ENCODE results near the gene KSR2. TPM values are rescaled to one million over a fixed set of nuclear protein-coding genes. Genes with fewer than 3 reads are reported as not detected.

The KSR2 gene
- total RNA-seq, 2 donors from 2014 or later = 1.1 to 2.0 TPM

DNA sequence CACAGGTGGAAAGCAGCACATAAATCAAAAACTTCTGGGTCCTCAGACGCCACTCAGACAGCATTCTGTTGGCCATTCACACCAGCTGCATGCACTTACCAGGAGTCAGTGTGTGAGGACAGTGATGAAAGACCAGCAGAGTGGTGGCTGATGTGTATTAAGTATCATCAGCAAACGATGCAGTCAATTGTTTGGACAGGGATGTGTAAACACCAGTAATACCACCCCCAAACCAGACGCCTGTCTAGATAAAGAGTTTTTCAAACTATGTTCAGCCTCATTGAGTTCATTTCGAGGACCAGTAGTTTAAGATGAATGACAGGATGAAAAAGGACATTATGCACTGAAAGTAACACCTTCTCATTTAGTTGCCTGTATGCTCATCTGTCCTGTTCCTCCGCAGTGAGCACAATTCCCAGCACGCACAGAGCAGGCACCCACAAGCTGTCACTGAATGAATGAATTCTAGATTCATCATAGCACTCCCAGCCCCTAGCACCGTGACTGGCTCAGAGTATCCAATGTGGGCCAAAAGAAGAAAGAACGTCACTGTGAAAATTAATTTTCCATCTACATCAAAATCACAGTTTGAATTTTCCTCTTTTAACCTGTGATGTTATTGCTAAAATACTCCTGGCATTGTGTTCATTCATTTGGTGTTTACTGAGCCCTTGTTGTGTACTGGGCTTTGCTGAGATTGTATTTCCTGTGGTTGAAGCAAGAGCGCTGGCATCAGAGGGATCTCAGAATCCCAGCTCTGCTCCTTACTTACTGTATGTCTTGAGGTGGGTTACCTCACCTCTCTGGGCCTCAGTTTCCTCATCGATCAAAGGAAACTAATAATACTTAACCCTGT lies 482.6 kb downstream of the KSR2 start:
- Mint-ChIP-seq H3K9me3 (no peaks in the 10 kb centered on the region), H3K4me1 (peaks cover 12% of the 10 kb centered on the region), H3K27ac (no peak overlapping the region), H3K36me3 (ENCODE audit: low read depth) (no peaks in the 10 kb centered on the region), H3K4me3 (no peak overlapping the region), H3K27me3 (ENCODE audit: insufficient read depth) (no peaks in the 10 kb centered on the region)
- Histone ChIP-seq H3K9me3 (ENCODE audit: control insufficient read depth, low read length) (no peaks in the 10 kb centered on the region), H3K27ac (ENCODE audit: low read depth, low read length) (no peak overlapping the region), H3K4me1 (ENCODE audit: control insufficient read depth, insufficient read depth, low read length) (peaks cover 5% of the 10 kb centered on the region), H3K27me3 (ENCODE audit: control insufficient read depth, insufficient read depth, low read length, poor library complexity, severe bottlenecking) (no peaks in the 10 kb centered on the region), H3K4me3 (ENCODE audit: low read length) (no peak overlapping the region), H3K9ac (ENCODE audit: extremely low read depth, low read length, poor library complexity, severe bottlenecking) (no peak overlapping the region), H3K36me3 (ENCODE audit: control insufficient read depth, insufficient read depth, low read length) (no peaks in the 10 kb centered on the region)
- TF ChIP-seq, protein P1, sequence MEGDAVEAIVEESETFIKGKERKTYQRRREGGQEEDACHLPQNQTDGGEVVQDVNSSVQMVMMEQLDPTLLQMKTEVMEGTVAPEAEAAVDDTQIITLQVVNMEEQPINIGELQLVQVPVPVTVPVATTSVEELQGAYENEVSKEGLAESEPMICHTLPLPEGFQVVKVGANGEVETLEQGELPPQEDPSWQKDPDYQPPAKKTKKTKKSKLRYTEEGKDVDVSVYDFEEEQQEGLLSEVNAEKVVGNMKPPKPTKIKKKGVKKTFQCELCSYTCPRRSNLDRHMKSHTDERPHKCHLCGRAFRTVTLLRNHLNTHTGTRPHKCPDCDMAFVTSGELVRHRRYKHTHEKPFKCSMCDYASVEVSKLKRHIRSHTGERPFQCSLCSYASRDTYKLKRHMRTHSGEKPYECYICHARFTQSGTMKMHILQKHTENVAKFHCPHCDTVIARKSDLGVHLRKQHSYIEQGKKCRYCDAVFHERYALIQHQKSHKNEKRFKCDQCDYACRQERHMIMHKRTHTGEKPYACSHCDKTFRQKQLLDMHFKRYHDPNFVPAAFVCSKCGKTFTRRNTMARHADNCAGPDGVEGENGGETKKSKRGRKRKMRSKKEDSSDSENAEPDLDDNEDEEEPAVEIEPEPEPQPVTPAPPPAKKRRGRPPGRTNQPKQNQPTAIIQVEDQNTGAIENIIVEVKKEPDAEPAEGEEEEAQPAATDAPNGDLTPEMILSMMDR (conservative IDR thresholded peaks at IDR 0.05) = no peak
- 86 to 89% methylated on average over 6 to 10 of the region's 10 CpGs for WGBS, 2 experiments (ENCODE audit: insufficient coverage in 1 of 2, insufficient read length in 1 of 2)
- DNase-seq = no peak

GRCh38 chr12:117484901-117485300 lies 483.9 kb downstream of the KSR2 start:
- TF ChIP-seq, protein P1 (conservative IDR thresholded peaks at IDR 0.05) = no peak

GRCh38 chr12:117483501-117483900 lies 485.3 kb downstream of the KSR2 start:
- H3K4me1 Mint-ChIP-seq = peaks cover 12% of the 10 kb centered on the region
- H3K27me3 Mint-ChIP-seq (ENCODE audit: insufficient read depth) = no peaks in the 10 kb centered on the region
- WGBS, 2 experiments (ENCODE audit: insufficient coverage in 1 of 2, insufficient read length in 1 of 2) = 95 to 96% methylated on average over 4 to 5 of the region's 5 CpGs
- TF ChIP-seq, protein P1 (conservative IDR thresholded peaks at IDR 0.05) = no peak
- peaks cover 5% of the 10 kb centered on the region for H3K4me1 ChIP-seq (ENCODE audit: control insufficient read depth, insufficient read depth, low read length)
- no peak overlapping the region for H3K27ac ChIP-seq (ENCODE audit: low read depth, low read length)
- no peak overlapping the region for H3K9ac ChIP-seq (ENCODE audit: extremely low read depth, low read length, poor library complexity, severe bottlenecking)
- H3K4me3 ChIP-seq (ENCODE audit: low read length) = no peak overlapping the region
- H3K36me3 ChIP-seq (ENCODE audit: control insufficient read depth, insufficient read depth, low read length) = no peaks in the 10 kb centered on the region
- H3K27ac Mint-ChIP-seq = no peak overlapping the region
- H3K27me3 ChIP-seq (ENCODE audit: control insufficient read depth, insufficient read depth, low read length, poor library complexity, severe bottlenecking) = no peaks in the 10 kb centered on the region
- no peak for DNase-seq
- no peaks in the 10 kb centered on the region for H3K9me3 Mint-ChIP-seq
- H3K4me3 Mint-ChIP-seq = no peak overlapping the region
- H3K9me3 ChIP-seq (ENCODE audit: control insufficient read depth, low read length) = no peaks in the 10 kb centered on the region
- H3K36me3 Mint-ChIP-seq (ENCODE audit: low read depth) = no peaks in the 10 kb centered on the region

More at GRCh38 chr12:117484901-117485300, 483.9 kb downstream of the KSR2 start:
- Histone ChIP-seq H3K9ac (ENCODE audit: extremely low read depth, low read length, poor library complexity, severe bottlenecking) (no peak overlapping the region), H3K36me3 (ENCODE audit: control insufficient read depth, insufficient read depth, low read length) (no peaks in the 10 kb centered on the region), H3K9me3 (ENCODE audit: control insufficient read depth, low read length) (no peaks in the 10 kb centered on the region), H3K27me3 (ENCODE audit: control insufficient read depth, insufficient read depth, low read length, poor library complexity, severe bottlenecking) (no peaks in the 10 kb centered on the region), H3K4me3 (ENCODE audit: low read length) (no peak overlapping the region), H3K27ac (ENCODE audit: low read depth, low read length) (no peak overlapping the region), H3K4me1 (ENCODE audit: control insufficient read depth, insufficient read depth, low read length) (peaks cover 5% of the 10 kb centered on the region)
- DNase-seq = no peak
- WGBS, 2 experiments (ENCODE audit: insufficient coverage in 1 of 2, insufficient read length in 1 of 2) = 98 to 100% methylated on average over 2 to 3 of the region's 3 CpGs
- Mint-ChIP-seq H3K4me1 (peaks cover 12% of the 10 kb centered on the region), H3K36me3 (ENCODE audit: low read depth) (no peaks in the 10 kb centered on the region), H3K27ac (no peak overlapping the region), H3K4me3 (no peak overlapping the region), H3K9me3 (no peaks in the 10 kb centered on the region), H3K27me3 (ENCODE audit: insufficient read depth) (no peaks in the 10 kb centered on the region)

Measured in endodermal cell (in vitro differentiated cells).